AG09319 (cell line): ENCODE measurements around the gene XPO4.

ENCODE experiments used
- DNase-seq: peaks from one replicate; pipeline ENCODE4 v3.0.0-alpha.2; 2010; ENCODE audit warnings: low read depth; ENCODE audit errors: extremely low read depth
- TF ChIP-seq, protein P1 (sequence below): IDR thresholded peaks from 2 replicates; pipeline ENCODE4 v1.5.1; 2011; ENCODE audit warnings: low read depth, mild to moderate bottlenecking, inconsistent platforms, low read length, moderate library complexity

XPO4 gene

DNA sequence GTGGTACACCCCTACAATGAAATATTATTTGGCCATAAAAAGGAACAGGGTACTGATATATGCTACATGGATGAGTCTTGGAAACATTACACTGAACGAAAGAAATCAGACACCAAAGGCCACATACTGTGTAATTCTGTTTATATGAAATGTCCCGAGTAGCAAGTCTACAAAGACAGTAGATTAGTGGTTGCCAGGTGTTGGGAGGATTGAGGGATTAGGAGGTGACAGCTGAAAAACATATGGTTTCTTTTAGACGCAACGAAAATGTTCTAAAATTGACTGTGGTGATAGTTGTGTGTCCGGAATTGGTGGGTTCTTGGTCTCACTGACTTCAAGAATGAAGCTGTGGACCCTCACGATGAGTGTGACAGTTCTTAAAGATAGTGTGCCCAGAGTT, 163.9 kb downstream of the XPO4 start:
- no peak for DNase-seq
- TF ChIP-seq, protein P1, sequence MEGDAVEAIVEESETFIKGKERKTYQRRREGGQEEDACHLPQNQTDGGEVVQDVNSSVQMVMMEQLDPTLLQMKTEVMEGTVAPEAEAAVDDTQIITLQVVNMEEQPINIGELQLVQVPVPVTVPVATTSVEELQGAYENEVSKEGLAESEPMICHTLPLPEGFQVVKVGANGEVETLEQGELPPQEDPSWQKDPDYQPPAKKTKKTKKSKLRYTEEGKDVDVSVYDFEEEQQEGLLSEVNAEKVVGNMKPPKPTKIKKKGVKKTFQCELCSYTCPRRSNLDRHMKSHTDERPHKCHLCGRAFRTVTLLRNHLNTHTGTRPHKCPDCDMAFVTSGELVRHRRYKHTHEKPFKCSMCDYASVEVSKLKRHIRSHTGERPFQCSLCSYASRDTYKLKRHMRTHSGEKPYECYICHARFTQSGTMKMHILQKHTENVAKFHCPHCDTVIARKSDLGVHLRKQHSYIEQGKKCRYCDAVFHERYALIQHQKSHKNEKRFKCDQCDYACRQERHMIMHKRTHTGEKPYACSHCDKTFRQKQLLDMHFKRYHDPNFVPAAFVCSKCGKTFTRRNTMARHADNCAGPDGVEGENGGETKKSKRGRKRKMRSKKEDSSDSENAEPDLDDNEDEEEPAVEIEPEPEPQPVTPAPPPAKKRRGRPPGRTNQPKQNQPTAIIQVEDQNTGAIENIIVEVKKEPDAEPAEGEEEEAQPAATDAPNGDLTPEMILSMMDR = no peak

DNA sequence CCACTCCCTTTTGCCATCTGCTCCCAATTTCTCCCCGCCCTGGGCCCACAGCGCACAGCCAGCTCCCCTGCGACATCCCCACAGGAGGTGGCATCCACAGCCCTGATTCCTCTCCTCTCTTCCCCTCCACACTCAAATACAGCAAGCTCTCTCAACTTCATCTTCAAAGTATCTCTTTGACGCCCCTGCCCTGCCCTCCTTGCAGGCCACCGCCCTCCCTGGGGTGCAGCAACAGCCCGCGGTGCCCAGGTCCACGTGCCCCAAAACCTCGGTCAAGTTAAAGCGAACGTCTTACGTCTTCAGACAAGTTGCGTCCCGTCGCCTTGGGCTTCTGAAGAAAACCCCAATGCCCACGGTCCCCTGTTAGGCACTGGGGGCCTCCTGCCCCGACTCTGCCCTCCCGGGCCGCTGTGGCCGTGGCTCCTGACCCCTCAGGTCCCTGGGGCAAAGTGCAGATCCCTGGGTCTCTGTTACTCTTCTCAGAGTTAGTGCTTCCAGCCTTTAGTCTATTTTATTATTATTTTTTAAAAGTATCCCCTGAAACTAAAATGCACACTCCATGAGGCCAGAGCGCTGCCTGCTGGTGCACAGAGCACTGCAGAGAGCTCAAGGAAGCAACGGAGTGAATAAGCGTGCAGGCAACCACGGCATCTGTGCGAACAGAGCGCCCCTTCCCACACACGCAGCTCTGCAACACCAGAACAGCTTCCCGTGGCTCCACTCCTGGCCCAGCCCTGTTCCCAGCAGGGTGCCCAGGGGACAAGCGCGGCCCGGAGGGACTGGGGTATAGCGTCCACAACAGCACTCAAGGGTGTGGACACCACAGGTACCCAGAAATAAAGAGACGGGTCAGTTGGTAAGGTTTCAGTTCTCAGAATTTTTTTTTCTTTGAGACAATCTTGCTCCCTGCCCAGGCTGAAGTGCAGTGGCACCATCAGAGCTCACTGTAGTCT, 172.6 kb downstream of the XPO4 start:
- TF ChIP-seq, protein P1 = no peak
- no peak for DNase-seq

DNA sequence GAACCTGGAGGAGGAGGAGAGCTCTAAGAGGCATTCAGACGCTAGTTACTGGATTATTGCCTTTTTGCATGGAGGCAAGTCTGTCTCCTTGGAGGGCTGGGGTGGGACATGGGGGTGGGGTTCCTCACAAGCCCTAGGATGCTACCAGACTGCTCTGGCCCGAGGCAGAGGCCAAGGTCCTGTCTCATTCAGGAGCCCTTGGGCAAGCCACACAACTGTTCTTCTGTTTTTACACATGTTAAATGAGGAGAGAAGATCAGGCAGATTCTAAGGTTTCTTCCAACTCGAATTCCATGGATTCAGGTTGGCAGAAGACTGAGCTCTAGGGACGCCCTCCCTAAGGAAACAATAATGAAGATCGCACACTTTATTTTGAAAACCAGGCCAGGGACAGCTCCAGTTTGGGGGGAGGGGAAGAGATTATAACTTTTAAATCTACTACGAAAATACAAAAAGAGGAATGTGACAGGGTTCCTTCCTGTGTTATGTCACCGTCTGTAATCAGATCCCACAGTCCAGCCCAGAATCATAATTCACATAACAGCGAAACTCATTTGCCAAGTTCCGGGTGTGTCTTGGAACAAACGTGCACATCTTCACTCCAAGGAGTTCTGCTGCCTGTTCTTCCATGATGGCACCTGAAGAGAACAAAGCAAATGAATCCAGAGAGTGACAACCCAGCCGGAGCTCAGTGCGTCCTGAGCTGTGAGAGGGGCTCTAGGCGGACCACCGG, 173.8 kb downstream of the XPO4 start:
- TF ChIP-seq, protein P1 = no peak
- DNase-seq = no peak

GRCh38 chr13:20727856-20728255, 174.7 kb downstream of the XPO4 start:
- no peak for DNase-seq
- TF ChIP-seq, protein P1 = no peak
